GM12874 (cell line): ENCODE measurements around the gene ATRNL1.

Experiments used
- CTCF ChIP-seq: IDR thresholded peaks from 2 replicates; pipeline ENCODE4 v1.5.1; 2011; ENCODE audit warnings: low read depth, mild to moderate bottlenecking, control low read depth, low read length, moderate library complexity; ENCODE audit not compliant: insufficient read depth

ATRNL1 gene

GRCh38 chr10:115093286-115093775, at the start of gene ATRNL1:
TSS of gene ATRNL1 (plus strand) at chr10:115093365. CDS start at chr10:115093751, 386 bp downstream.
- no peak for TF ChIP-seq CTCF

GRCh38 chr10:115043719-115044118, 49.4 kb upstream of the ATRNL1 start:
- TF ChIP-seq CTCF: no peak

- TF ChIP-seq CTCF: no peak
Measured at GRCh38 chr10:115044891-115045290, 48.3 kb upstream of the ATRNL1 start.

- no peak for TF ChIP-seq CTCF
Measured at GRCh38 chr10:115045499-115045898, 47.7 kb upstream of the ATRNL1 start.

GRCh38 chr10:115046686-115047236, 46.4 kb upstream of the ATRNL1 start:
- no peak for TF ChIP-seq CTCF

- TF ChIP-seq CTCF: no peak
Measured at GRCh38 chr10:115047705-115048104, 45.5 kb upstream of the ATRNL1 start.

GRCh38 chr10:115049318-115049717, 43.8 kb upstream of the ATRNL1 start:
- no peak for TF ChIP-seq CTCF
